HepG2 (cell line): Measurements from ENCODE around the gene HRCT1. TPM values are rescaled to one million over a fixed set of nuclear protein-coding genes. Genes with fewer than 3 reads are reported as not detected.

Experiments used
- ATAC-seq: fragments of 200-7000 bp; cut with Tn5 transposase; 3 replicates; pipeline ENCODE4 v1.9.1; 2020; ENCODE audit warnings: mild to moderate bottlenecking, moderate library complexity
- BruUV-seq: library from RNA; stranded (reverse); fragments of 400-500 nt; replicated peaks from 2 replicates; lab custom pipeline; 2021; lab: Mats Ljungman, UMichigan
- CTCF ChIA-PET: fragments of 300-600 bp; formaldehyde crosslinking; extraction: SDS; loops from one replicate; lab custom pipeline; 2021; ENCODE audit warnings: low total read pairs, inconsistent platforms, low intra/inter-chr PET ratio; lab: Yijun Ruan, JAX
- POLR2A ChIA-PET: fragments of 350-600 bp; sonication (Branson Sonifier 250); formaldehyde crosslinking; loops from one replicate; lab custom pipeline; 2020; ENCODE audit warnings: antibody characterized with exemption, inconsistent platforms; lab: Yijun Ruan, JAX
- DNase-seq: peaks from one replicate; pipeline ENCODE4 v3.0.0-alpha.2; 2015; ENCODE audit warnings: low spot score
- FAIRE-seq: peaks from 3 replicates; lab custom pipeline; 2011; peaks lifted over from hg19 to GRCh38; lab: Jason Lieb, UNC
- H2AFZ ChIP-seq: one replicate; pipeline ENCODE4 v1.6.1; 2011; ENCODE audit warnings: low read length, inconsistent platforms
- H3K27ac ChIP-seq: fragments of 300-600 bp; 3 replicates; pipeline ENCODE4 v1.8.0; 2011; ENCODE audit warnings: mixed run types, mild to moderate bottlenecking, mixed read lengths, low read length, inconsistent platforms; ENCODE audit not compliant: insufficient read depth; ENCODE audit errors: extremely low read length
- H3K27me3 ChIP-seq, 2 experiments: fragments of 200-600 bp in 1 of 2; 2 replicates in 1 of 2; 3 replicates in 1 of 2; pipeline versions ENCODE4 v1.6.0 to v1.8.0; 2011; ENCODE audit warnings: low read length in 2 of 2, mild to moderate bottlenecking in 2 of 2, moderate library complexity in 2 of 2, inconsistent platforms in 1 of 2; ENCODE audit not compliant: insufficient read depth in 2 of 2, control insufficient read depth in 1 of 2
- H3K36me3 ChIP-seq, 2 experiments: fragments of 200-600 bp in 1 of 2; replicated peaks in 1 of 2; 2 replicates in 1 of 2; 3 replicates in 1 of 2; pipeline versions ENCODE4 v1.5.1 to v1.8.0; 2011; ENCODE audit warnings: low read length in 2 of 2, inconsistent platforms in 1 of 2; ENCODE audit not compliant: insufficient read depth in 2 of 2, control insufficient read depth in 1 of 2
- H3K4me1 ChIP-seq: 2 replicates; pipeline ENCODE4 v1.5.1; 2012; ENCODE audit warnings: low read length, inconsistent platforms; ENCODE audit not compliant: insufficient read depth
- H3K4me2 ChIP-seq: 2 replicates; pipeline ENCODE4 v1.6.0; 2011; ENCODE audit warnings: low read depth, low read length, inconsistent platforms
- H3K4me3 ChIP-seq, 3 experiments: fragments of 200-600 bp in 1 of 3; sonication (generic), shearing (Covaris generic) in 1 of 3; replicated peaks in 1 of 3; 2 replicates each; pipeline ENCODE4 v1.5.1; 2011 to 2016; ENCODE audit warnings: low read length in 3 of 3, inconsistent platforms in 2 of 3, low read depth in 2 of 3, mild to moderate bottlenecking in 2 of 3, control low read depth in 1 of 3, mixed read lengths in 1 of 3; ENCODE audit not compliant: insufficient read depth in 1 of 3
- H3K79me2 ChIP-seq: one replicate; pipeline ENCODE4 v1.6.1; 2011; ENCODE audit warnings: low read length, inconsistent platforms; ENCODE audit not compliant: insufficient read depth
- H3K9ac ChIP-seq: 2 replicates; pipeline ENCODE4 v1.6.0; 2011; ENCODE audit warnings: mild to moderate bottlenecking, low read depth, low read length, inconsistent platforms; ENCODE audit not compliant: insufficient read depth
- H3K9me3 ChIP-seq: 2 replicates; pipeline ENCODE4 v1.5.1; 2012; ENCODE audit warnings: mild to moderate bottlenecking, low read length
- H4K20me1 ChIP-seq: 2 replicates; pipeline ENCODE4 v1.6.0; 2011; ENCODE audit warnings: inconsistent platforms, mild to moderate bottlenecking, low read length, moderate library complexity; ENCODE audit not compliant: insufficient read depth
- MEIS1 ChIP-seq: sonication (generic); formaldehyde crosslinking; IDR thresholded peaks from 2 replicates; pipeline ENCODE4 v1.9.0; 2021; ENCODE audit warnings: mild to moderate bottlenecking, missing genetic modification reagents, moderate library complexity, borderline replicate concordance
- SMC3 ChIP-seq: IDR thresholded peaks from 2 replicates; pipeline ENCODE4 v1.6.1; 2011; ENCODE audit warnings: low read length, improper control_type of control experiment
- STAG1 ChIP-seq: sonication (generic); formaldehyde crosslinking; IDR thresholded peaks from 2 replicates; pipeline ENCODE4 v1.4.0; 2020; ENCODE audit warnings: missing genetic modification reagents
- ZBTB7A ChIP-seq: sonication (generic); formaldehyde crosslinking; IDR thresholded peaks from 2 replicates; pipeline ENCODE4 v1.8.0; 2022; ENCODE audit warnings: mild to moderate bottlenecking, missing genetic modification reagents
- ZIK1 ChIP-seq: sonication (generic); formaldehyde crosslinking; IDR thresholded peaks from 2 replicates; pipeline ENCODE4 v1.5.0; 2020; ENCODE audit warnings: mild to moderate bottlenecking, low read depth, missing genetic modification reagents, borderline replicate concordance
- ZNF121 ChIP-seq: sonication (generic); formaldehyde crosslinking; IDR thresholded peaks from 2 replicates; pipeline ENCODE4 v1.5.0; 2020; ENCODE audit warnings: mild to moderate bottlenecking, missing genetic modification reagents
- ZNF138 ChIP-seq: sonication (generic); formaldehyde crosslinking; IDR thresholded peaks from 2 replicates; pipeline ENCODE4 v1.5.0; 2020; ENCODE audit warnings: mild to moderate bottlenecking, low read depth, missing genetic modification reagents
- WGBS: methylation state at CpG from one replicate; pipeline ENCODE4 v1.1.6; 2017; ENCODE audit warnings: low lambda C conversion rate; 5-methylcytosine and 5-hydroxymethylcytosine counted together
- in situ Hi-C: cut with HindIII; loops from 2 replicates; pipeline ENCODE4 v1.10.0; 2017; ENCODE audit warnings: low pct_unique_long_range_greater_than_20kb; ENCODE audit not compliant: extremely low pct_ligation_motif_present
- intact Hi-C: fragments of 100-400 bp; cut with micrococcal nuclease; formaldehyde crosslinking; loops from one replicate; pipeline ENCODE4 v1.10.0; 2022; ENCODE audit not compliant: unreplicated experiment
- polyA plus RNA-seq, 8 experiments: library from polyadenylated mRNA; depleted of rRNA in 3 of 8; stranded (reverse) in 7 of 8; unstranded in 1 of 8; fragments of >200 nt; fragmentation: Illumina TruSeq in 4 of 8; extraction: Trizol in 4 of 8; gene quantifications; 2 replicates each; pipeline versions ENCODE4 v1.2.1 to v1.2.3, GENCODE V29; 2011 to 2016; ENCODE audit warnings: low read depth in 4 of 8, missing spikeins in 1 of 8, mixed read lengths in 1 of 8; ENCODE audit not compliant: insufficient read depth in 1 of 8
- total RNA-seq, 5 experiments: library from RNA; depleted of rRNA; stranded (reverse); fragments of >200 nt; fragmentation: Illumina TruSeq; extraction: Trizol; gene quantifications; 2 replicates each; pipeline ENCODE4 v1.2.3, GENCODE V29; 2016; ENCODE audit warnings: low read depth in 1 of 5
- TF ChIP-seq, protein P1 (sequence below): sonication (generic); formaldehyde crosslinking; IDR thresholded peaks from 2 replicates; pipeline ENCODE4 v1.4.0; 2020; ENCODE audit warnings: missing genetic modification reagents
- TF ChIP-seq, protein P2 (sequence below): sonication (generic); formaldehyde crosslinking; conservative IDR thresholded peaks from 2 replicates; pipeline ENCODE4 v1.8.0; 2022; ENCODE audit warnings: mild to moderate bottlenecking, moderate library complexity, missing genetic modification reagents
- TF ChIP-seq, protein P3 (sequence below): sonication (generic); formaldehyde crosslinking; IDR thresholded peaks from 2 replicates; pipeline ENCODE4 v1.5.0; 2020; ENCODE audit warnings: mild to moderate bottlenecking, missing genetic modification reagents, moderate library complexity

HRCT1 gene
- total and polyA plus RNA-seq, 2 of the 13 experiments (the other 11 are each of a cell fraction or from before 2014, with no cell fraction given) = 0.13 TPM; not detected in 1

DNA sequence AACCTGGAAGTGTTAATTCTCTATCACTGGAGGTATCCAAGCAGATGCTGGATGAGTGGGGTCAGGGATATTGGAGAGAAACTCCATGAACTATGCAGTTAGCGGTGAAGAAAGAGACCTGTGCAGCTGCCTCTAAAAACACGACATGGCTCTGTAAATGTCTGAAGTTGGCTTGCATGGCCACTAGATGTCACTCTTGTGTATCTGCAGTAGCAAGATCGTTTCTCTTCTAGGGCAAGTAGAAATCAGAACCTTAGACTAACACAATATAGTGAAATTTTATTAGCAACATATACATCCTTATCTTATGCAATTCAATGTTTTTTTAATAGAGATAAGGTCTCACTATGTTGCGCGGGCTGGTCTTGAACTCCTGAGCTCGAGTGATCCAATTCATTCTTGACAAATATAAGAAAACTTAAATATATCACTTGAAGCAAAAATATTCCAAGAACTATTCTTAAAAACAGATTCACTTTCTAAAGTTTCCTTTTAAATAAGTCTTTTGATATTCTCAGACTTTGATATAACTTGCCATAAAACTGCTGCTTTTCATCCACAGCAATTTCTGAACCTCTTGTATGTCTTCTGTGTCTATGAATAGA is 49.0 kb downstream of the HRCT1 start:
- Histone ChIP-seq H3K27ac (no peak overlapping the region), H3K4me2 (no peak overlapping the region), H2AFZ (no peak overlapping the region), H3K79me2 (no peaks in the 10 kb centered on the region), H3K9me3 (no peaks in the 10 kb centered on the region), H3K9ac (no peak overlapping the region), H4K20me1 (no peaks in the 10 kb centered on the region), H3K27me3 (peaks cover 0 to 8% of the 10 kb centered on the region in 2 experiments; a peak in 3 of 5 replicates), H3K4me3 (no peak overlapping the region), H3K36me3 (no peaks in the 10 kb centered on the region), H3K4me1 (no peaks in the 10 kb centered on the region)
- intact Hi-C loops (loop anchor here (2.0 to 5.0 kb wide), 2 partner anchors 68 to 212 kb away; partner anchors contain the start of gene CCIN), in situ Hi-C loops (loop anchor here (5.0 kb wide), 1 partner anchor 67 kb away; no protein-coding TSS in a partner anchor)
- FAIRE-seq (peak; percentile 91), ATAC-seq (peak; percentile 78), DNase-seq (peak; percentile 56)
- ChIA-PET CTCF (interaction anchor here (1.6 to 2.1 kb wide), 2 partner anchors 68 to 211 kb away, joined by 3 to 17 read pairs; no protein-coding TSS in a partner anchor), POLR2A (no interaction called here)
- no peak for TF ChIP-seq ZIK1
- TF ChIP-seq, protein P1, sequence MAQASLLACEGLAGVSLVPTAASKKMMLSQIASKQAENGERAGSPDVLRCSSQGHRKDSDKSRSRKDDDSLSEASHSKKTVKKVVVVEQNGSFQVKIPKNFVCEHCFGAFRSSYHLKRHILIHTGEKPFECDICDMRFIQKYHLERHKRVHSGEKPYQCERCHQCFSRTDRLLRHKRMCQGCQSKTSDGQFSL (CRISPR knock-in tag) = no peak
- TF ChIP-seq ZBTB7A (CRISPR knock-in tag) = no peak
- no peak for TF ChIP-seq MEIS1 (CRISPR knock-in tag)
- TF ChIP-seq ZNF138 (CRISPR knock-in tag) = no peak
- no peak for TF ChIP-seq ZNF121 (CRISPR knock-in tag)
- peak; percentile 46; the same call in 1 of the 2 replicates for TF ChIP-seq SMC3
- TF ChIP-seq, protein P2, sequence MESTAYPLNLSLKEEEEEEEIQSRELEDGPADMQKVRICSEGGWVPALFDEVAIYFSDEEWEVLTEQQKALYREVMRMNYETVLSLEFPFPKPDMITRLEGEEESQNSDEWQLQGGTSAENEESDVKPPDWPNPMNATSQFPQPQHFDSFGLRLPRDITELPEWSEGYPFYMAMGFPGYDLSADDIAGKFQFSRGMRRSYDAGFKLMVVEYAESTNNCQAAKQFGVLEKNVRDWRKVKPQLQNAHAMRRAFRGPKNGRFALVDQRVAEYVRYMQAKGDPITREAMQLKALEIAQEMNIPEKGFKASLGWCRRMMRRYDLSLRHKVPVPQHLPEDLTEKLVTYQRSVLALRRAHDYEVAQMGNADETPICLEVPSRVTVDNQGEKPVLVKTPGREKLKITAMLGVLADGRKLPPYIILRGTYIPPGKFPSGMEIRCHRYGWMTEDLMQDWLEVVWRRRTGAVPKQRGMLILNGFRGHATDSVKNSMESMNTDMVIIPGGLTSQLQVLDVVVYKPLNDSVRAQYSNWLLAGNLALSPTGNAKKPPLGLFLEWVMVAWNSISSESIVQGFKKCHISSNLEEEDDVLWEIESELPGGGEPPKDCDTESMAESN (CRISPR knock-in tag) = no peak
- TF ChIP-seq, protein P3, sequence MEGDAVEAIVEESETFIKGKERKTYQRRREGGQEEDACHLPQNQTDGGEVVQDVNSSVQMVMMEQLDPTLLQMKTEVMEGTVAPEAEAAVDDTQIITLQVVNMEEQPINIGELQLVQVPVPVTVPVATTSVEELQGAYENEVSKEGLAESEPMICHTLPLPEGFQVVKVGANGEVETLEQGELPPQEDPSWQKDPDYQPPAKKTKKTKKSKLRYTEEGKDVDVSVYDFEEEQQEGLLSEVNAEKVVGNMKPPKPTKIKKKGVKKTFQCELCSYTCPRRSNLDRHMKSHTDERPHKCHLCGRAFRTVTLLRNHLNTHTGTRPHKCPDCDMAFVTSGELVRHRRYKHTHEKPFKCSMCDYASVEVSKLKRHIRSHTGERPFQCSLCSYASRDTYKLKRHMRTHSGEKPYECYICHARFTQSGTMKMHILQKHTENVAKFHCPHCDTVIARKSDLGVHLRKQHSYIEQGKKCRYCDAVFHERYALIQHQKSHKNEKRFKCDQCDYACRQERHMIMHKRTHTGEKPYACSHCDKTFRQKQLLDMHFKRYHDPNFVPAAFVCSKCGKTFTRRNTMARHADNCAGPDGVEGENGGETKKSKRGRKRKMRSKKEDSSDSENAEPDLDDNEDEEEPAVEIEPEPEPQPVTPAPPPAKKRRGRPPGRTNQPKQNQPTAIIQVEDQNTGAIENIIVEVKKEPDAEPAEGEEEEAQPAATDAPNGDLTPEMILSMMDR = peak; percentile 85
- peak; percentile 71 for TF ChIP-seq STAG1
- no TSS peak for BruUV-seq
- under 1% methylated on average over 6 of the region's 6 CpGs for WGBS
